ENCODE data around the gene BACE2. TPM values are rescaled to one million over a fixed set of nuclear protein-coding genes. Genes with fewer than 3 reads are reported as not detected.

The BACE2 gene
- total RNA-seq, 1 donor: 85.8 TPM

GRCh38 chr21:41183575-41183974 is 15.6 kb downstream of the BACE2 start:
- no peaks in the 10 kb centered on the region for H3K9me3 ChIP-seq (ENCODE audit: low read depth, low read length)
- H4K20me1 ChIP-seq (ENCODE audit: insufficient read depth, low read length): peaks cover 29% of the 10 kb centered on the region
- H3K79me2 ChIP-seq (ENCODE audit: insufficient read depth, low read length): peaks cover 68% of the 10 kb centered on the region
- peak; percentile 68 for DNase-seq (ENCODE audit: insufficient read length, low spot score, missing footprints)
- no peak overlapping the region for H3K4me3 ChIP-seq (ENCODE audit: insufficient read depth, low read length)
- H2AFZ ChIP-seq (ENCODE audit: low read length): no peak overlapping the region
- no peaks in the 10 kb centered on the region for H3K36me3 ChIP-seq (ENCODE audit: insufficient read depth, low read length)
- H3K27ac ChIP-seq (ENCODE audit: low read depth, low read length): no peak overlapping the region
- TF ChIP-seq, protein P1, sequence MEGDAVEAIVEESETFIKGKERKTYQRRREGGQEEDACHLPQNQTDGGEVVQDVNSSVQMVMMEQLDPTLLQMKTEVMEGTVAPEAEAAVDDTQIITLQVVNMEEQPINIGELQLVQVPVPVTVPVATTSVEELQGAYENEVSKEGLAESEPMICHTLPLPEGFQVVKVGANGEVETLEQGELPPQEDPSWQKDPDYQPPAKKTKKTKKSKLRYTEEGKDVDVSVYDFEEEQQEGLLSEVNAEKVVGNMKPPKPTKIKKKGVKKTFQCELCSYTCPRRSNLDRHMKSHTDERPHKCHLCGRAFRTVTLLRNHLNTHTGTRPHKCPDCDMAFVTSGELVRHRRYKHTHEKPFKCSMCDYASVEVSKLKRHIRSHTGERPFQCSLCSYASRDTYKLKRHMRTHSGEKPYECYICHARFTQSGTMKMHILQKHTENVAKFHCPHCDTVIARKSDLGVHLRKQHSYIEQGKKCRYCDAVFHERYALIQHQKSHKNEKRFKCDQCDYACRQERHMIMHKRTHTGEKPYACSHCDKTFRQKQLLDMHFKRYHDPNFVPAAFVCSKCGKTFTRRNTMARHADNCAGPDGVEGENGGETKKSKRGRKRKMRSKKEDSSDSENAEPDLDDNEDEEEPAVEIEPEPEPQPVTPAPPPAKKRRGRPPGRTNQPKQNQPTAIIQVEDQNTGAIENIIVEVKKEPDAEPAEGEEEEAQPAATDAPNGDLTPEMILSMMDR (IDR thresholded peaks at IDR 0.05; ENCODE audit: extremely low read depth, low read depth, low read length): no peak
- H3K4me2 ChIP-seq (ENCODE audit: insufficient read depth, low read length): no peak overlapping the region
- H3K4me1 ChIP-seq (ENCODE audit: insufficient read depth, low read length): peaks cover 10% of the 10 kb centered on the region
- H3K27me3 ChIP-seq (ENCODE audit: insufficient read depth, low read length): no peaks in the 10 kb centered on the region

GRCh38 chr21:41185802-41186201 is 17.8 kb downstream of the BACE2 start:
- Histone ChIP-seq H4K20me1 (ENCODE audit: insufficient read depth, low read length) (peaks cover 23% of the 10 kb centered on the region), H3K9me3 (ENCODE audit: low read depth, low read length) (no peaks in the 10 kb centered on the region), H3K79me2 (ENCODE audit: insufficient read depth, low read length) (peaks cover 51% of the 10 kb centered on the region), H3K27ac (ENCODE audit: low read depth, low read length) (no peak overlapping the region), H3K4me1 (ENCODE audit: insufficient read depth, low read length) (peaks cover 10% of the 10 kb centered on the region), H3K36me3 (ENCODE audit: insufficient read depth, low read length) (no peaks in the 10 kb centered on the region), H3K4me3 (ENCODE audit: insufficient read depth, low read length) (no peak overlapping the region), H2AFZ (ENCODE audit: low read length) (no peak overlapping the region), H3K4me2 (ENCODE audit: insufficient read depth, low read length) (no peak overlapping the region), H3K27me3 (ENCODE audit: insufficient read depth, low read length) (no peaks in the 10 kb centered on the region)
- DNase-seq (ENCODE audit: insufficient read length, low spot score, missing footprints): no peak
- TF ChIP-seq, protein P1 (IDR thresholded peaks at IDR 0.05; ENCODE audit: extremely low read depth, low read depth, low read length): no peak

GRCh38 chr21:41186755-41187536 is 19.0 kb downstream of the BACE2 start:
- Histone ChIP-seq H2AFZ (ENCODE audit: low read length) (no peak overlapping the region), H3K27me3 (ENCODE audit: insufficient read depth, low read length) (no peaks in the 10 kb centered on the region), H3K9me3 (ENCODE audit: low read depth, low read length) (no peaks in the 10 kb centered on the region), H4K20me1 (ENCODE audit: insufficient read depth, low read length) (peaks cover 19% of the 10 kb centered on the region), H3K4me2 (ENCODE audit: insufficient read depth, low read length) (no peak overlapping the region), H3K4me3 (ENCODE audit: insufficient read depth, low read length) (no peak overlapping the region), H3K79me2 (ENCODE audit: insufficient read depth, low read length) (peaks cover 43% of the 10 kb centered on the region), H3K4me1 (ENCODE audit: insufficient read depth, low read length) (peaks cover 10% of the 10 kb centered on the region), H3K36me3 (ENCODE audit: insufficient read depth, low read length) (no peaks in the 10 kb centered on the region), H3K27ac (ENCODE audit: low read depth, low read length) (no peak overlapping the region)
- TF ChIP-seq, protein P1 (IDR thresholded peaks at IDR 0.05; ENCODE audit: extremely low read depth, low read depth, low read length): no peak
- peak; percentile 30 for DNase-seq (ENCODE audit: insufficient read length, low spot score, missing footprints)

GRCh38 chr21:41187537-41188025 is 19.6 kb downstream of the BACE2 start:
- H3K36me3 ChIP-seq (ENCODE audit: insufficient read depth, low read length): no peaks in the 10 kb centered on the region
- no peak for DNase-seq (ENCODE audit: insufficient read length, low spot score, missing footprints)
- H3K4me2 ChIP-seq (ENCODE audit: insufficient read depth, low read length): no peak overlapping the region
- no peaks in the 10 kb centered on the region for H3K27me3 ChIP-seq (ENCODE audit: insufficient read depth, low read length)
- peaks cover 19% of the 10 kb centered on the region for H4K20me1 ChIP-seq (ENCODE audit: insufficient read depth, low read length)
- TF ChIP-seq, protein P1 (IDR thresholded peaks at IDR 0.05; ENCODE audit: extremely low read depth, low read depth, low read length): no peak
- no peak overlapping the region for H2AFZ ChIP-seq (ENCODE audit: low read length)
- no peak overlapping the region for H3K27ac ChIP-seq (ENCODE audit: low read depth, low read length)
- H3K9me3 ChIP-seq (ENCODE audit: low read depth, low read length): no peaks in the 10 kb centered on the region
- no peak overlapping the region for H3K4me3 ChIP-seq (ENCODE audit: insufficient read depth, low read length)
- peaks cover 10% of the 10 kb centered on the region for H3K4me1 ChIP-seq (ENCODE audit: insufficient read depth, low read length)
- H3K79me2 ChIP-seq (ENCODE audit: insufficient read depth, low read length): peaks cover 39% of the 10 kb centered on the region
